ENCODE results near the gene BANF2. TPM values are rescaled to one million over a fixed set of nuclear protein-coding genes. Genes with fewer than 3 reads are reported as not detected.

The BANF2 gene
- total and polyA plus RNA-seq, 2 experiments from 2014 or later: not detected

DNA sequence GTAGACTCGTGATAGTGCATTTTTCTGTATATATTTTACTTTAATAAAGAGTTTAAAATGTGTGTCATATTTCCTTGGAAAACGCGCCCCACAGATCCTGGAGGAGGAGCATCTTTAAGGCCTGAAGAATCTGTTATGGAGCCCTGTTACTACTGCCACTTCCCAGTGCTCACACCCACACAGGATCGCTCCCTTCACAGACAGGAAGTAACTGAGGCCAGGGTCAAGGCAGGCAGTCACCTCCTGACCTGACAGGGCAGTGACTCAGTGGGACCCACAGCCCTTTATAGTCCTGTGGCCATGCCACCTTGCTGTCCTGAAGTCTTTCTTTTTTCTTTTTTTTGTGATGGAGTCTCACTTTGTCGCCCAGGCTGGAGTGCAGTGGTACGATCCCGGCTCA, 26.7 kb upstream of the BANF2 start:
- Mint-ChIP-seq H3K4me3 (no peak overlapping the region), H3K27me3 (ENCODE audit: insufficient read depth, low read depth, poor library complexity) (no peaks in the 10 kb centered on the region), H3K4me1 (peaks cover 40% of the 10 kb centered on the region), H3K36me3 (ENCODE audit: low read depth) (peaks cover 28% of the 10 kb centered on the region), H3K9me3 (no peaks in the 10 kb centered on the region), H3K27ac (no peak overlapping the region)
- no peak for DNase-seq (ENCODE audit: low spot score)
- Histone ChIP-seq H3K79me2 (replicated peaks; ENCODE audit: insufficient read depth) (peaks cover 100% of the 10 kb centered on the region), H4K20me1 (replicated peaks; ENCODE audit: insufficient read depth) (peaks cover 53% of the 10 kb centered on the region), H3K4me1 (ENCODE audit: insufficient read depth) (peaks cover 14% of the 10 kb centered on the region), H2AFZ (no peak overlapping the region), H3K4me3 (no peak overlapping the region), H3K36me3 (ENCODE audit: insufficient read depth) (0 out of 2 replicates have a peak, but pooled peaks cover 5% of the 10 kb centered on the region), H3K4me2 (no peak overlapping the region), H3K27me3 (ENCODE audit: insufficient read depth) (no peaks in the 10 kb centered on the region), H3K27ac (ENCODE audit: low read depth) (no peak overlapping the region), H3K9me2 (ENCODE audit: insufficient read depth) (no peaks in the 10 kb centered on the region), H3F3A (replicated peaks; ENCODE audit: low read depth) (no peaks in the 10 kb centered on the region)
- no peak for ATAC-seq
- TF ChIP-seq, protein P1, sequence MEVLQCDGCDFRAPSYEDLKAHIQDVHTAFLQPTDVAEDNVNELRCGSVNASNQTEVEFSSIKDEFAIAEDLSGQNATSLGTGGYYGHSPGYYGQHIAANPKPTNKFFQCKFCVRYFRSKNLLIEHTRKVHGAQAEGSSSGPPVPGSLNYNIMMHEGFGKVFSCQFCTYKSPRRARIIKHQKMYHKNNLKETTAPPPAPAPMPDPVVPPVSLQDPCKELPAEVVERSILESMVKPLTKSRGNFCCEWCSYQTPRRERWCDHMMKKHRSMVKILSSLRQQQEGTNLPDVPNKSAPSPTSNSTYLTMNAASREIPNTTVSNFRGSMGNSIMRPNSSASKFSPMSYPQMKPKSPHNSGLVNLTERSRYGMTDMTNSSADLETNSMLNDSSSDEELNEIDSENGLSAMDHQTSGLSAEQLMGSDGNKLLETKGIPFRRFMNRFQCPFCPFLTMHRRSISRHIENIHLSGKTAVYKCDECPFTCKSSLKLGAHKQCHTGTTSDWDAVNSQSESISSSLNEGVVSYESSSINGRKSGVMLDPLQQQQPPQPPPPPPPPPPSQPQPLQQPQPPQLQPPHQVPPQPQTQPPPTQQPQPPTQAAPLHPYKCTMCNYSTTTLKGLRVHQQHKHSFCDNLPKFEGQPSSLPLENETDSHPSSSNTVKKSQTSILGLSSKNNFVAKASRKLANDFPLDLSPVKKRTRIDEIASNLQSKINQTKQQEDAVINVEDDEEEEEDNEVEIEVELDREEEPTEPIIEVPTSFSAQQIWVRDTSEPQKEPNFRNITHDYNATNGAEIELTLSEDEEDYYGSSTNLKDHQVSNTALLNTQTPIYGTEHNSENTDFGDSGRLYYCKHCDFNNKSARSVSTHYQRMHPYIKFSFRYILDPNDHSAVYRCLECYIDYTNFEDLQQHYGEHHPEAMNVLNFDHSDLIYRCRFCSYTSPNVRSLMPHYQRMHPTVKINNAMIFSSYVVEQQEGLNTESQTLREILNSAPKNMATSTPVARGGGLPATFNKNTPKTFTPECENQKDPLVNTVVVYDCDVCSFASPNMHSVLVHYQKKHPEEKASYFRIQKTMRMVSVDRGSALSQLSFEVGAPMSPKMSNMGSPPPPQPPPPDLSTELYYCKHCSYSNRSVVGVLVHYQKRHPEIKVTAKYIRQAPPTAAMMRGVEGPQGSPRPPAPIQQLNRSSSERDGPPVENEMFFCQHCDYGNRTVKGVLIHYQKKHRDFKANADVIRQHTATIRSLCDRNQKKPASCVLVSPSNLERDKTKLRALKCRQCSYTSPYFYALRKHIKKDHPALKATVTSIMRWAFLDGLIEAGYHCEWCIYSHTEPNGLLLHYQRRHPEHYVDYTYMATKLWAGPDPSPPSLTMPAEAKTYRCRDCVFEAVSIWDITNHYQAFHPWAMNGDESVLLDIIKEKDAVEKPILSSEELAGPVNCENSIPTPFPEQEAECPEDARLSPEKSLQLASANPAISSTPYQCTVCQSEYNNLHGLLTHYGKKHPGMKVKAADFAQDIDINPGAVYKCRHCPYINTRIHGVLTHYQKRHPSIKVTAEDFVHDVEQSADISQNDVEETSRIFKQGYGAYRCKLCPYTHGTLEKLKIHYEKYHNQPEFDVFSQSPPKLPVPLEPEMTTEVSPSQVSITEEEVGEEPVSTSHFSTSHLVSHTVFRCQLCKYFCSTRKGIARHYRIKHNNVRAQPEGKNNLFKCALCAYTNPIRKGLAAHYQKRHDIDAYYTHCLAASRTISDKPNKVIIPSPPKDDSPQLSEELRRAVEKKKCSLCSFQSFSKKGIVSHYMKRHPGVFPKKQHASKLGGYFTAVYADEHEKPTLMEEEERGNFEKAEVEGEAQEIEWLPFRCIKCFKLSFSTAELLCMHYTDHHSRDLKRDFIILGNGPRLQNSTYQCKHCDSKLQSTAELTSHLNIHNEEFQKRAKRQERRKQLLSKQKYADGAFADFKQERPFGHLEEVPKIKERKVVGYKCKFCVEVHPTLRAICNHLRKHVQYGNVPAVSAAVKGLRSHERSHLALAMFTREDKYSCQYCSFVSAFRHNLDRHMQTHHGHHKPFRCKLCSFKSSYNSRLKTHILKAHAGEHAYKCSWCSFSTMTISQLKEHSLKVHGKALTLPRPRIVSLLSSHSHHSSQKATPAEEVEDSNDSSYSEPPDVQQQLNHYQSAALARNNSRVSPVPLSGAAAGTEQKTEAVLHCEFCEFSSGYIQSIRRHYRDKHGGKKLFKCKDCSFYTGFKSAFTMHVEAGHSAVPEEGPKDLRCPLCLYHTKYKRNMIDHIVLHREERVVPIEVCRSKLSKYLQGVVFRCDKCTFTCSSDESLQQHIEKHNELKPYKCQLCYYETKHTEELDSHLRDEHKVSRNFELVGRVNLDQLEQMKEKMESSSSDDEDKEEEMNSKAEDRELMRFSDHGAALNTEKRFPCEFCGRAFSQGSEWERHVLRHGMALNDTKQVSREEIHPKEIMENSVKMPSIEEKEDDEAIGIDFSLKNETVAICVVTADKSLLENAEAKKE (CRISPR knock-in tag; IDR thresholded peaks at IDR 0.05): no peak
- TF ChIP-seq NANOG (IDR thresholded peaks at IDR 0.05; ENCODE audit: borderline replicate concordance): no peak
- no peak for TF ChIP-seq STAT1 (IDR thresholded peaks at IDR 0.05; ENCODE audit: unreplicated experiment)
- no peak for TF ChIP-seq ETS1 (IDR thresholded peaks at IDR 0.05)
- no peak for TF ChIP-seq JUNB (IDR thresholded peaks at IDR 0.05; ENCODE audit: unreplicated experiment)
- no peak for TF ChIP-seq EZH2 (IDR thresholded peaks at IDR 0.05; ENCODE audit: low read depth, unreplicated experiment)
- TF ChIP-seq ZNF114 (CRISPR knock-in tag; IDR thresholded peaks at IDR 0.05): no peak
- no peak for TF ChIP-seq ZNF331 (CRISPR knock-in tag; IDR thresholded peaks at IDR 0.05; ENCODE audit: low read depth)
- TF ChIP-seq, protein P2, sequence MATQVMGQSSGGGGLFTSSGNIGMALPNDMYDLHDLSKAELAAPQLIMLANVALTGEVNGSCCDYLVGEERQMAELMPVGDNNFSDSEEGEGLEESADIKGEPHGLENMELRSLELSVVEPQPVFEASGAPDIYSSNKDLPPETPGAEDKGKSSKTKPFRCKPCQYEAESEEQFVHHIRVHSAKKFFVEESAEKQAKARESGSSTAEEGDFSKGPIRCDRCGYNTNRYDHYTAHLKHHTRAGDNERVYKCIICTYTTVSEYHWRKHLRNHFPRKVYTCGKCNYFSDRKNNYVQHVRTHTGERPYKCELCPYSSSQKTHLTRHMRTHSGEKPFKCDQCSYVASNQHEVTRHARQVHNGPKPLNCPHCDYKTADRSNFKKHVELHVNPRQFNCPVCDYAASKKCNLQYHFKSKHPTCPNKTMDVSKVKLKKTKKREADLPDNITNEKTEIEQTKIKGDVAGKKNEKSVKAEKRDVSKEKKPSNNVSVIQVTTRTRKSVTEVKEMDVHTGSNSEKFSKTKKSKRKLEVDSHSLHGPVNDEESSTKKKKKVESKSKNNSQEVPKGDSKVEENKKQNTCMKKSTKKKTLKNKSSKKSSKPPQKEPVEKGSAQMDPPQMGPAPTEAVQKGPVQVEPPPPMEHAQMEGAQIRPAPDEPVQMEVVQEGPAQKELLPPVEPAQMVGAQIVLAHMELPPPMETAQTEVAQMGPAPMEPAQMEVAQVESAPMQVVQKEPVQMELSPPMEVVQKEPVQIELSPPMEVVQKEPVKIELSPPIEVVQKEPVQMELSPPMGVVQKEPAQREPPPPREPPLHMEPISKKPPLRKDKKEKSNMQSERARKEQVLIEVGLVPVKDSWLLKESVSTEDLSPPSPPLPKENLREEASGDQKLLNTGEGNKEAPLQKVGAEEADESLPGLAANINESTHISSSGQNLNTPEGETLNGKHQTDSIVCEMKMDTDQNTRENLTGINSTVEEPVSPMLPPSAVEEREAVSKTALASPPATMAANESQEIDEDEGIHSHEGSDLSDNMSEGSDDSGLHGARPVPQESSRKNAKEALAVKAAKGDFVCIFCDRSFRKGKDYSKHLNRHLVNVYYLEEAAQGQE (IDR thresholded peaks at IDR 0.05; ENCODE audit: unreplicated experiment): no peak
- no peak for TF ChIP-seq EZH2phosphoT487 (IDR thresholded peaks at IDR 0.05; ENCODE audit: unreplicated experiment)
